NCI-H1048 (cell line): Measurements from ENCODE around the gene UGT1A8.
"Not testable (repeated sequence)": the region's sequence is repeated elsewhere in the genome, so short reads cannot be mapped to it uniquely, and the experiment has no call there.

ENCODE experiments used
- DNase-seq: peaks from one replicate; lab custom pipeline; 2025; lab: John Stamatoyannopoulos, UW

Gene UGT1A8

GRCh38 chr2:233617476-233617875 is at the start of gene UGT1A8:
TSS of gene UGT1A8 (plus strand) at chr2:233617633. CDS start at chr2:233617708, 75 bp downstream.
- not testable (repeated sequence) for DNase-seq

- DNase-seq: no peak
These were observed 46.4 kb upstream of the UGT1A8 start for GRCh38 chr2:233571001-233571400.

GRCh38 chr2:233571462-233571861 is 46.0 kb upstream of the UGT1A8 start:
- no peak for DNase-seq

- no peak for DNase-seq
These were observed 45.0 kb upstream of the UGT1A8 start for GRCh38 chr2:233572468-233572867.

GRCh38 chr2:233577341-233577740 is 40.1 kb upstream of the UGT1A8 start:
- DNase-seq: not testable (repeated sequence)

- DNase-seq: not testable (repeated sequence)
These were observed 34.0 kb upstream of the UGT1A8 start for GRCh38 chr2:233583217-233583965.

- no peak for DNase-seq
These were observed 33.2 kb upstream of the UGT1A8 start for GRCh38 chr2:233584210-233584609.

- no peak for DNase-seq
These were observed 29.0 kb upstream of the UGT1A8 start for GRCh38 chr2:233588400-233588799.

- DNase-seq: not testable (repeated sequence)
These were observed 24.7 kb upstream of the UGT1A8 start for GRCh38 chr2:233592706-233593105.

- DNase-seq: no peak
These were observed 24.2 kb upstream of the UGT1A8 start for GRCh38 chr2:233593201-233593600.

- no peak for DNase-seq
These were observed 19.9 kb upstream of the UGT1A8 start for GRCh38 chr2:233597522-233597921.

- DNase-seq: no peak
These were observed 18.5 kb upstream of the UGT1A8 start for GRCh38 chr2:233598952-233599351.

GRCh38 chr2:233600386-233600785 is 17.0 kb upstream of the UGT1A8 start:
- DNase-seq: no peak

- no peak for DNase-seq
These were observed 15.4 kb upstream of the UGT1A8 start for GRCh38 chr2:233602076-233602475.

- no peak for DNase-seq
These were observed 13.9 kb upstream of the UGT1A8 start for GRCh38 chr2:233603520-233603919.

- DNase-seq: no peak
These were observed 12.6 kb upstream of the UGT1A8 start for GRCh38 chr2:233604826-233605225.

- DNase-seq: no peak
These were observed 11.8 kb upstream of the UGT1A8 start for GRCh38 chr2:233605680-233606079.

- DNase-seq: no peak
These were observed 6.1 kb upstream of the UGT1A8 start for GRCh38 chr2:233611284-233611683.

- no peak for DNase-seq
These were observed 2.8 kb downstream of the UGT1A8 start for GRCh38 chr2:233620204-233620603.

- not testable (repeated sequence) for DNase-seq
These were observed 4.4 kb downstream of the UGT1A8 start for GRCh38 chr2:233621863-233622262.

- no peak for DNase-seq
These were observed 10.0 kb downstream of the UGT1A8 start for GRCh38 chr2:233627331-233628025.

- not testable (repeated sequence) for DNase-seq
These were observed 18.9 kb downstream of the UGT1A8 start, which contains the start of gene UGT1A10 for GRCh38 chr2:233636306-233636705. TSS of gene UGT1A10 (plus strand) at chr2:233636448. CDS start at chr2:233636523, 75 bp downstream.

- no peak for DNase-seq
These were observed 21.4 kb downstream of the UGT1A8 start for GRCh38 chr2:233638836-233639235.
